A673 (cell line): ENCODE data around the gene GABRP. TPM values are rescaled to one million over a fixed set of nuclear protein-coding genes. Genes with fewer than 3 reads are reported as not detected.

Source experiments
- BruUV-seq: library from RNA; stranded (reverse); fragments of 400-500 nt; replicated peaks from 2 replicates; lab custom pipeline; 2021; lab: Mats Ljungman, UMichigan
- CTCF ChIA-PET: fragments of 300-600 bp; sonication (Branson Sonifier 250); formaldehyde crosslinking; loops from one replicate; lab custom pipeline; 2022; ENCODE audit warnings: antibody characterized with exemption; lab: Charles Lee
- POLR2A ChIA-PET: fragments of 300-600 bp; sonication (Branson Sonifier 250); formaldehyde crosslinking; loops from one replicate; lab custom pipeline; 2022; ENCODE audit warnings: antibody characterized with exemption; ENCODE audit not compliant: low non-redundant PET; lab: Charles Lee
- DNase-seq: peaks from one replicate; pipeline ENCODE4 v3.0.0-alpha.2; 2015; ENCODE audit warnings: low spot score
- H3K27ac ChIP-seq: fragments of 200-600 bp; sonication (generic); 2 replicates; pipeline ENCODE4 v1.5.1; 2016; ENCODE audit warnings: mixed run types, low read depth, mild to moderate bottlenecking, mixed read lengths, antibody characterized with exemption, low read length; ENCODE audit not compliant: poor library complexity, severe bottlenecking
- H3K27me3 ChIP-seq: fragments of 200-600 bp; sonication (generic); replicated peaks from 2 replicates; pipeline ENCODE4 v1.6.1; 2017; ENCODE audit warnings: mixed run types, low read depth, mild to moderate bottlenecking, mixed read lengths, antibody characterized with exemption, low read length; ENCODE audit not compliant: insufficient read depth, poor library complexity
- H3K36me3 ChIP-seq: fragments of 200-600 bp; sonication (generic); 2 replicates; pipeline ENCODE4 v1.6.1; 2016; ENCODE audit warnings: mixed run types, mild to moderate bottlenecking, mixed read lengths, antibody characterized with exemption, low read length; ENCODE audit not compliant: insufficient read depth, poor library complexity, severe bottlenecking
- H3K4me1 ChIP-seq: fragments of 200-600 bp; sonication (generic); 2 replicates; pipeline ENCODE4 v1.6.1; 2017; ENCODE audit warnings: mixed run types, mild to moderate bottlenecking, mixed read lengths, antibody characterized with exemption, low read length; ENCODE audit not compliant: insufficient read depth, poor library complexity, severe bottlenecking
- H3K4me3 ChIP-seq: fragments of 200-600 bp; sonication (generic); 2 replicates; pipeline ENCODE4 v1.5.1; 2016; ENCODE audit warnings: low read depth, mixed run types, mild to moderate bottlenecking, mixed read lengths, low read length; ENCODE audit not compliant: poor library complexity, severe bottlenecking
- H3K9me3 ChIP-seq: fragments of 200-600 bp; sonication (generic); 2 replicates; pipeline ENCODE4 v1.6.1; 2016; ENCODE audit warnings: mixed run types, low read depth, mild to moderate bottlenecking, mixed read lengths, antibody characterized with exemption, low read length; ENCODE audit not compliant: poor library complexity, severe bottlenecking
- CTCF ChIP-seq: fragments of 300-800, 200-600 bp; sonication (generic); conservative IDR thresholded peaks from 2 replicates; pipeline ENCODE4 v1.5.1; 2017; ENCODE audit warnings: low read depth, mild to moderate bottlenecking, antibody characterized with exemption, low read length, moderate library complexity, mixed read lengths
- EZH2 ChIP-seq: fragments of 200-600 bp; sonication (generic); IDR thresholded peaks from 2 replicates; pipeline ENCODE4 v1.6.1; 2017; ENCODE audit warnings: borderline replicate concordance, low read depth, mild to moderate bottlenecking, mixed read lengths, antibody characterized with exemption, low read length; ENCODE audit not compliant: poor library complexity, severe bottlenecking
- intact Hi-C: fragments of 100-400 bp; cut with micrococcal nuclease; formaldehyde crosslinking; loops from one replicate; pipeline ENCODE4 v1.10.0; 2022; ENCODE audit not compliant: unreplicated experiment
- total RNA-seq: library from RNA; stranded (reverse); gene quantifications from 2 replicates; pipeline ENCODE4 v1.2.3, GENCODE V29; 2021

GABRP gene
- total RNA-seq, 1 experiment from 2014 or later, result 0.09 TPM

GRCh38 chr5:170861667-170861916, 78.1 kb downstream of the GABRP start:
- Histone ChIP-seq H3K9me3 (peaks cover 13% of the 10 kb centered on the region), H3K4me3 (no peak overlapping the region), H3K27me3 (peaks cover 30% of the 10 kb centered on the region), H3K36me3 (no peaks in the 10 kb centered on the region), H3K27ac (no peak overlapping the region), H3K4me1 (no peaks in the 10 kb centered on the region)
- TF ChIP-seq CTCF (no peak), EZH2 (no peak)
- intact Hi-C loops, result no loop called here
- no peak for DNase-seq
- POLR2A ChIA-PET, result no interaction called here
- CTCF ChIA-PET, result no interaction called here
- BruUV-seq, result no TSS peak

- Histone ChIP-seq H3K4me1 (no peaks in the 10 kb centered on the region), H3K4me3 (no peak within 1 kb of the TSS), H3K27ac (no peak within 1 kb of the TSS), H3K36me3 (no peaks in the 10 kb centered on the region), H3K9me3 (peaks cover 13% of the 10 kb centered on the region), H3K27me3 (peaks cover 30% of the 10 kb centered on the region)
- ChIA-PET CTCF (no interaction called here), POLR2A (no interaction called here)
- no peak for DNase-seq
- intact Hi-C loops, result no loop called here
- no TSS peak for BruUV-seq
- TF ChIP-seq CTCF, result no peak
- TF ChIP-seq EZH2, result peak; percentile 76
Observed at GRCh38 chr5:170861917-170862766, 78.6 kb downstream of the GABRP start, which contains the start of gene RANBP17. Gene RANBP17, plus strand, starts transcription at chr5:170862018.

- CTCF ChIA-PET, result no interaction called here
Observed at GRCh38 chr5:170863646-170864045, 80.1 kb downstream of the GABRP start.

More at GRCh38 chr5:170863646-170864045, 80.1 kb downstream of the GABRP start:
- Histone ChIP-seq H3K36me3 (no peaks in the 10 kb centered on the region), H3K4me1 (no peaks in the 10 kb centered on the region), H3K4me3 (no peak overlapping the region), H3K27ac (no peak overlapping the region), H3K9me3 (peaks cover 13% of the 10 kb centered on the region), H3K27me3 (peaks cover 30% of the 10 kb centered on the region)
- POLR2A ChIA-PET, result no interaction called here
- DNase-seq, result no peak
- no TSS peak for BruUV-seq
- TF ChIP-seq CTCF, result no peak
- no peak for TF ChIP-seq EZH2
- intact Hi-C loops, result no loop called here

Other genes with a start within 250 kb of the GABRP start
- not detected in 2 replicates for gene RANBP17, start 78.3 kb downstream of the GABRP start, total RNA-seq